ENCODE results near the gene SMARCC2.
"Not testable (repeated sequence)": the region's sequence is repeated elsewhere in the genome, so short reads cannot be mapped to it uniquely, and the experiment has no call there.

SMARCC2 gene

DNA sequence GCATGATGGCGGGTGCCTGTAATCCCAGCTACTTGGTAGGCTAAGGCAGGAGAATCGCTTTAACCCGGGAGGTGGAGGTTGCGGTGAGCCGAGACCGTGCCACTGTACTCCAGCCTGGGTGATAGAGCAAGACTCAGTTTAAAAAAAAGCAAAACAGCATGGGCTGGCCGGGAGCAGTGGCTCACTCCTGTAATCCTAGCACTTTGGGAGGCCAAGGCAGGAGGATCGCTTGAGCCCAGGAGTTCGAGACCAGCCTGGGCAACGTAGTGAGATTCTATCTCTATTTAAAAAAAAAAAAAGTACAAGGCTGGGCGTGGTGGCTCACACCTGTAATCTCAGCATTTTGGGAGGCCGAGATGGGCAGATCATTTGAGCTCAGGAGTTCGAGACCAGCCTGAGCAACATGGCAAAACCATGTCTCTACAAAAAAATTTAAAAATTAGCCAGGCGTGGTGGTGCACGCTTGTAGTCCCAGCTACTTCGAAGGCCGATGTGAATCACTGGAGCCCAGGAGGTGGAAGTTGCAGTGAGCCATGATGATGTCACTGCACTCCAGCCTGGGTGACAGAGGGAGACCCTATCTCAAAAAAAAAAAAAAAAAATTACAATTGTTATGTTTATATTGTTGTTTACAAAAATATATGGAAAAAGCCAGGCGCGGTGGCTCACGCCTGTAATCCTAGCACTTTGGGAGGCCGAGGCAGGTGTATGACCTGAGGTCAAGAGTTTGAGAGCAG, 32.7 kb downstream of the SMARCC2 start:
- Histone ChIP-seq H3K4me1 (ENCODE audit: insufficient read depth, low read length) (peaks cover 26% of the 10 kb centered on the region), H3K9ac (ENCODE audit: low read depth, low read length) (peak overlapping the region; percentile 71), H3K36me3 (ENCODE audit: insufficient read depth, low read length) (peaks cover 39% of the 10 kb centered on the region), H3K27ac (ENCODE audit: low read depth, low read length) (peak overlapping the region; percentile 94), H3K4me3 (ENCODE audit: low read length) (peak overlapping the region; percentile 49)
- not testable (repeated sequence) for H3K9me3 ChIP-seq (ENCODE audit: insufficient read depth, low read depth, low read length); H3K27me3 ChIP-seq (ENCODE audit: insufficient read depth, low read length)
- WGBS, result 96% methylated on average over 21 of the region's 21 CpGs

- no peak overlapping the region for H3K9ac ChIP-seq (ENCODE audit: low read depth, low read length)
Measured at GRCh38 chr12:56155256-56155845, 33.9 kb downstream of the SMARCC2 start.

GRCh38 chr12:56154818-56155217, 34.5 kb downstream of the SMARCC2 start:
- Histone ChIP-seq H3K9me3 (ENCODE audit: insufficient read depth, low read depth, low read length) (no peaks in the 10 kb centered on the region), H3K36me3 (ENCODE audit: insufficient read depth, low read length) (peaks cover 24% of the 10 kb centered on the region), H3K27me3 (ENCODE audit: insufficient read depth, low read length) (no peaks in the 10 kb centered on the region), H3K9ac (ENCODE audit: low read depth, low read length) (no peak overlapping the region), H3K4me3 (ENCODE audit: low read length) (no peak overlapping the region), H3K4me1 (ENCODE audit: insufficient read depth, low read length) (peaks cover 15% of the 10 kb centered on the region), H3K27ac (ENCODE audit: low read depth, low read length) (no peak overlapping the region)
- WGBS, result 94% methylated on average over 5 of the region's 5 CpGs

More at GRCh38 chr12:56155256-56155845, 33.9 kb downstream of the SMARCC2 start:
- WGBS, result 92% methylated on average over 11 of the region's 11 CpGs
- H3K27me3 ChIP-seq (ENCODE audit: insufficient read depth, low read length), result no peaks in the 10 kb centered on the region
- H3K4me3 ChIP-seq (ENCODE audit: low read length), result no peak overlapping the region
- peaks cover 20% of the 10 kb centered on the region for H3K4me1 ChIP-seq (ENCODE audit: insufficient read depth, low read length)
- H3K36me3 ChIP-seq (ENCODE audit: insufficient read depth, low read length), result peaks cover 26% of the 10 kb centered on the region
- H3K27ac ChIP-seq (ENCODE audit: low read depth, low read length), result no peak overlapping the region
- no peaks in the 10 kb centered on the region for H3K9me3 ChIP-seq (ENCODE audit: insufficient read depth, low read depth, low read length)

- H3K9ac ChIP-seq (ENCODE audit: low read depth, low read length), result no peak overlapping the region
Measured at GRCh38 chr12:56154246-56154771, 35.0 kb downstream of the SMARCC2 start.

DNA sequence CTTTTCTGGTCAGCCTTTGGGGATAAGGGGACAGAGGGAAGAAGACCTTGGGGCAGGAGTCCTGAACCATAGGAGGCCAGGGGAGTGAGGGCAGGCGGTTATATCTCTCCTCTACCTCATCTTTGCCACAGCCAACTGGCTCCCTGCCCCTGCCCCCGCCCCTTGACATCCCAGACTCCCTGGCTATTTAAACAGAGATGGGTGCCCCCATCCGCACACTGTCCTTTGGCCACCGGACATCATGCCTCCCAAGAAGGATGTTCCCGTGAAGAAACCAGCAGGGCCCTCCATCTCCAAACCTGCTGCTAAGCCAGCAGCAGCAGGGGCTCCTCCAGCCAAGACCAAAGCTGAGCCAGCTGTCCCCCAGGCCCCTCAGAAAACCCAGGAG, 35.6 kb downstream of the SMARCC2 start:
- Histone ChIP-seq H3K27ac (ENCODE audit: low read depth, low read length) (no peak overlapping the region), H3K27me3 (ENCODE audit: insufficient read depth, low read length) (no peaks in the 10 kb centered on the region), H3K9me3 (ENCODE audit: insufficient read depth, low read depth, low read length) (no peaks in the 10 kb centered on the region), H3K4me1 (ENCODE audit: insufficient read depth, low read length) (peaks cover 10% of the 10 kb centered on the region), H3K9ac (ENCODE audit: low read depth, low read length) (no peak overlapping the region), H3K36me3 (ENCODE audit: insufficient read depth, low read length) (peaks cover 21% of the 10 kb centered on the region), H3K4me3 (ENCODE audit: low read length) (peak overlapping the region; percentile 86; the same call in 1 of the 2 replicates)
- WGBS, result 90% methylated on average over 5 of the region's 5 CpGs

More at GRCh38 chr12:56154246-56154771, 35.0 kb downstream of the SMARCC2 start:
- Histone ChIP-seq H3K36me3 (ENCODE audit: insufficient read depth, low read length) (peaks cover 21% of the 10 kb centered on the region), H3K4me3 (ENCODE audit: low read length) (no peak overlapping the region), H3K4me1 (ENCODE audit: insufficient read depth, low read length) (peaks cover 10% of the 10 kb centered on the region), H3K27me3 (ENCODE audit: insufficient read depth, low read length) (no peaks in the 10 kb centered on the region), H3K9me3 (ENCODE audit: insufficient read depth, low read depth, low read length) (no peaks in the 10 kb centered on the region), H3K27ac (ENCODE audit: low read depth, low read length) (no peak overlapping the region)
- no CpG with 5 or more reads among the region's 1 CpG for WGBS

DNA sequence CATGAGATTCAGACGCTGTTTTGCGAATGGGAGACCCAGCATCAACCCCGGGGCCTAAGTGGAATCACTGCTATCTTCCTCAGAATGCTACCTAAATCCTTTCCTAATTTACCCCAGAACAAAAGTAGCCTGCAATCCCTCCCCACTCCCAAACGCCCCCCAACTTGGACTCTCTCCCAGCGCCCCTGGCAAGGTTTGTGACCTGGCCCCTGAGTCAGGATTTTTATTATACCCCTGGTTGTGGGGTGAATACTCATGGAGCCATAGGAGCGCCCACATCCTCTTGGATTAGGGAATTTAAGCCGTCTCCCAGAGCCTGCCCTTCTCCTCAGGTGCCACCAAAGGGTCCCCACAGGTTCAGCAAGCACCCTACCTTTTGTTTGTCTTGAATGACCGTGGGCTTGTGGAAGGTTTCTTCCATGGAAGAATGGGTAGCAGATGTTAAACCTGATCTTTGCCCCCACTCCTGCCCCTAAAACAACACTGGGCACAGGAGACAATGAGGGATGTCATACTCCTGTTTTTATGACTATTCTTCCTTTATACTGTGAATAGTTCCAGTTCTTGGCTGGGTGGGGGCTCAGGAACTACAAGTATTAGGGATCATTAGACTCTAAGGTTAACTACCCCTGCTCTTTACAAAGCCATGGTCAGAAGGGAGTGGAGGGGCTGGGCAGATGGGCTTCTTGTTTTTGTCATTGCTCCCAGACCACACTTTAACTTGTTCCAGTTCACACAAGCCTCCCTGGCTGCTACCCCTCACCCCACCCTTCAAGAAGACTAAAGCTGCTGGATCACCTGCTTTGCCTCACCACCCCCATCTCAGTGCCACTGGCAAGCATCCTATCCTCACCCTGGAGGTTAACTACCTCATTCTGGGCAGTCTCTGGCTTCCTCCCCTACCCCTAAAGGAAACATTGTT, 36.3 kb downstream of the SMARCC2 start:
- Histone ChIP-seq H3K4me1 (ENCODE audit: insufficient read depth, low read length) (peaks cover 10% of the 10 kb centered on the region), H3K27ac (ENCODE audit: low read depth, low read length) (no peak overlapping the region), H3K4me3 (ENCODE audit: low read length) (peak overlapping the region; percentile 86), H3K9ac (ENCODE audit: low read depth, low read length) (peak overlapping the region; percentile 84), H3K36me3 (ENCODE audit: insufficient read depth, low read length) (peaks cover 21% of the 10 kb centered on the region), H3K27me3 (ENCODE audit: insufficient read depth, low read length) (no peaks in the 10 kb centered on the region), H3K9me3 (ENCODE audit: insufficient read depth, low read depth, low read length) (no peaks in the 10 kb centered on the region)
- WGBS, result 7% methylated on average over 7 of the region's 8 CpGs

DNA sequence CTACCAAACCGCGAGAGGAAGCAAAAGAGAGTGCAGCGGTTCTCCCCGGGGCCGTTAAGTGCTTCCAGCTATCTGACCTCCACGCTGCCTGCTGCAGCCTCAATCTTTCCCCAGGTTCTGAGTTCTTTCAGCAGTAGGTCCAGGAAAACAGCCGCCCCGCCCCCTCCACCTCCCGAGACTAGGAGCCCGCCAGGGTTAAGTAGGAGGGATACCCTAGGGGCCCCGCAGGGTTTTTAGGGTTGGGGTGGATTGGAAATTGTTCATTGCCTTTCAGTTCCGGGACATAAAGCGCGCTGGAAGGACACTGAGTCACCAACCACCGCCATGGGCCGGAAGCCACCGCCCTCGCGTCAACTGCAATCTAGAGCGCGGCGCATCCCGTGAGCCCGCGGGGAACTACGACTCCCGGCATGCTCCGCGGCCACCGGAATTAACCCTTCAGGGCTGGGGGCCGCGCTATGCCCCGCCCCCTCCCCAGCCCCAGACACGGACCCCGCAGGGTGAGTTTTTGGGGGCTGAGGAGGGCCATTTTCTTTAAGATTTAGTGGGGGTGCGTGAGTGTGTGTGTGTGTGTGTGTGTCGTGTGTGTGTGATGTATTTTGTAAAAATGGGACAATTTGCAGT, 37.0 kb downstream of the SMARCC2 start, which contains the start of gene MYL6B:
TSS of gene MYL6B (plus strand) at position 456 of the 624 bp plus-strand sequence. CDS start 1,332 bp downstream, outside the sequence.
- WGBS, result under 1% methylated on average over 37 of the region's 37 CpGs

DNA sequence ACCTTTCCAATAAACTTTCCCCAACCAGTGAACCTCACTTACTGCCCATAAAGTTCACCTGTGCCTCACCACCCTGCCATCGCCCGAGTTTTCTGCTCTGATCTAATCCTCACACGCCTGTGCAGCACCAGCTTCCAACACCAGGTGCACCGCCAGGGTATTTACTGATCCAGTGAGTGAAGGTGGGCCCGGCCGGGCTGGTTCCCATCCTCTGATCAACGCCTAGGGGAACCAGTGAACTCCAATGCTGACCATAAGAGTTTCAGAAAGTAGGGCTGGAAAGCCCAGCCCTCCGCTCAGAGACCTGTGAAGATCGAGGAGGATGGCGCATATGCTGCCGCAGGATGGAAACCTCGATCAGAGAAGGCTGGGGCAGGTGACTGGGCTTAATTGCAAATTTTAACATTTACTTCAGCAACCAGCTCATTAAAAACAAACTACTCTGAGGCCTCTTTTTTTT, 37.6 kb downstream of the SMARCC2 start:
- 8% methylated on average over 12 of the region's 12 CpGs for WGBS
- H3K36me3 ChIP-seq (ENCODE audit: insufficient read depth, low read length), result peaks cover 21% of the 10 kb centered on the region

More for the DNA sequence above, 37.0 kb downstream of the SMARCC2 start, which contains the start of gene MYL6B:
- H3K36me3 ChIP-seq (ENCODE audit: insufficient read depth, low read length), result peaks cover 21% of the 10 kb centered on the region
- H3K9me3 ChIP-seq (ENCODE audit: insufficient read depth, low read depth, low read length), result no peaks in the 10 kb centered on the region
- H3K4me1 ChIP-seq (ENCODE audit: insufficient read depth, low read length), result peaks cover 10% of the 10 kb centered on the region
- peak within 1 kb of the TSS; percentile 86 for H3K4me3 ChIP-seq (ENCODE audit: low read length)
- no peaks in the 10 kb centered on the region for H3K27me3 ChIP-seq (ENCODE audit: insufficient read depth, low read length)
- H3K9ac ChIP-seq (ENCODE audit: low read depth, low read length), result peak within 1 kb of the TSS; percentile 84
- peak within 1 kb of the TSS; percentile 93 for H3K27ac ChIP-seq (ENCODE audit: low read depth, low read length)

DNA sequence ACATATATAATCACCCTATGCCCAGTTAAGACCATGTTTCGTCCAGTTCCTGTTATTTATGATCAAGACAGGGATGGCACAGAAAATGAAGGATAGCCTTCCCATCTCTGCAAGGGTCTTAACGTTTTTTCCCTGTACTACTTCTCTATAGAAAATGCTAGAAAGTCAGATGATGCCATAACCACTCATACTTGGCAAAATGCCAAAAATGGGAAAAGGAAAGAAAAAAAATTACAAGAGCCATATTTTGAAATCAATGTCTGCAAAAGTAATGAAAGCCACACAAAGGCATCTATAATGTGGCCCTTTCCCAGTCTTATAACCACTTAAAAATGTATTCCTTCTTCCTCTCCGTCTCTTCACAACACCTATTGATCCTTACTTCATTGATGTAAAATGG, 38.7 kb downstream of the SMARCC2 start:
- Histone ChIP-seq H3K4me3 (ENCODE audit: low read length) (no peak overlapping the region), H3K27ac (ENCODE audit: low read depth, low read length) (no peak overlapping the region), H3K4me1 (ENCODE audit: insufficient read depth, low read length) (peaks cover 10% of the 10 kb centered on the region), H3K9me3 (ENCODE audit: insufficient read depth, low read depth, low read length) (no peaks in the 10 kb centered on the region), H3K27me3 (ENCODE audit: insufficient read depth, low read length) (no peaks in the 10 kb centered on the region), H3K9ac (ENCODE audit: low read depth, low read length) (no peak overlapping the region), H3K36me3 (ENCODE audit: insufficient read depth, low read length) (peaks cover 17% of the 10 kb centered on the region)
- WGBS, result 82% methylated on average over 3 of the region's 3 CpGs

More for the DNA sequence above, 37.6 kb downstream of the SMARCC2 start:
- H3K9me3 ChIP-seq (ENCODE audit: insufficient read depth, low read depth, low read length), result no peaks in the 10 kb centered on the region
- H3K27me3 ChIP-seq (ENCODE audit: insufficient read depth, low read length), result no peaks in the 10 kb centered on the region
- peaks cover 10% of the 10 kb centered on the region for H3K4me1 ChIP-seq (ENCODE audit: insufficient read depth, low read length)
- H3K9ac ChIP-seq (ENCODE audit: low read depth, low read length), result peak overlapping the region; percentile 84
- peak overlapping the region; percentile 86 for H3K4me3 ChIP-seq (ENCODE audit: low read length)
- H3K27ac ChIP-seq (ENCODE audit: low read depth, low read length), result peak overlapping the region; percentile 93

Measured in HUES64 (cell line).